GM12864 (cell line): ENCODE measurements around the gene WFS1.

Source experiments
- DNase-seq: peaks from one replicate; pipeline ENCODE4 v3.0.0-alpha.2; 2011; ENCODE audit warnings: low read depth
- H3K4me3 ChIP-seq: 2 replicates; pipeline ENCODE4 v1.5.1; 2011; ENCODE audit warnings: mild to moderate bottlenecking, low read depth, low read length, control low read depth
- CTCF ChIP-seq: IDR thresholded peaks from 2 replicates; pipeline ENCODE4 v1.5.1; 2011; ENCODE audit warnings: low read depth, mild to moderate bottlenecking, moderate library complexity, low read length, control low read depth, inconsistent platforms; ENCODE audit errors: missing control alignments

The WFS1 gene

GRCh38 chr4:6253961-6254360 lies 15.7 kb upstream of the WFS1 start:
- DNase-seq, result no peak
- H3K4me3 ChIP-seq, result no peak overlapping the region
- TF ChIP-seq CTCF, result no peak

- DNase-seq, result no peak
Measured at GRCh38 chr4:6256141-6256540, 13.5 kb upstream of the WFS1 start.

GRCh38 chr4:6257247-6258025 lies 12.2 kb upstream of the WFS1 start:
- H3K4me3 ChIP-seq, result no peak overlapping the region
- DNase-seq, result no peak
- no peak for TF ChIP-seq CTCF

More at GRCh38 chr4:6256141-6256540, 13.5 kb upstream of the WFS1 start:
- TF ChIP-seq CTCF, result no peak
- H3K4me3 ChIP-seq, result no peak overlapping the region

- DNase-seq, result no peak
- H3K4me3 ChIP-seq, result no peak overlapping the region
- TF ChIP-seq CTCF, result no peak
Measured at GRCh38 chr4:6258026-6258360, 11.7 kb upstream of the WFS1 start.

- no peak overlapping the region for H3K4me3 ChIP-seq
- TF ChIP-seq CTCF, result no peak
- DNase-seq, result no peak
Measured at GRCh38 chr4:6258741-6259140, 10.9 kb upstream of the WFS1 start.

GRCh38 chr4:6259886-6260285 lies 9.8 kb upstream of the WFS1 start:
- no peak overlapping the region for H3K4me3 ChIP-seq
- TF ChIP-seq CTCF, result no peak
- no peak for DNase-seq

GRCh38 chr4:6262176-6262575 lies 7.5 kb upstream of the WFS1 start:
- no peak for TF ChIP-seq CTCF
- H3K4me3 ChIP-seq, result no peak overlapping the region
- no peak for DNase-seq
